Measurements from ENCODE around the gene PLAAT1.

- TF ChIP-seq, protein P1, sequence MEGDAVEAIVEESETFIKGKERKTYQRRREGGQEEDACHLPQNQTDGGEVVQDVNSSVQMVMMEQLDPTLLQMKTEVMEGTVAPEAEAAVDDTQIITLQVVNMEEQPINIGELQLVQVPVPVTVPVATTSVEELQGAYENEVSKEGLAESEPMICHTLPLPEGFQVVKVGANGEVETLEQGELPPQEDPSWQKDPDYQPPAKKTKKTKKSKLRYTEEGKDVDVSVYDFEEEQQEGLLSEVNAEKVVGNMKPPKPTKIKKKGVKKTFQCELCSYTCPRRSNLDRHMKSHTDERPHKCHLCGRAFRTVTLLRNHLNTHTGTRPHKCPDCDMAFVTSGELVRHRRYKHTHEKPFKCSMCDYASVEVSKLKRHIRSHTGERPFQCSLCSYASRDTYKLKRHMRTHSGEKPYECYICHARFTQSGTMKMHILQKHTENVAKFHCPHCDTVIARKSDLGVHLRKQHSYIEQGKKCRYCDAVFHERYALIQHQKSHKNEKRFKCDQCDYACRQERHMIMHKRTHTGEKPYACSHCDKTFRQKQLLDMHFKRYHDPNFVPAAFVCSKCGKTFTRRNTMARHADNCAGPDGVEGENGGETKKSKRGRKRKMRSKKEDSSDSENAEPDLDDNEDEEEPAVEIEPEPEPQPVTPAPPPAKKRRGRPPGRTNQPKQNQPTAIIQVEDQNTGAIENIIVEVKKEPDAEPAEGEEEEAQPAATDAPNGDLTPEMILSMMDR (IDR thresholded peaks at IDR 0.05; ENCODE audit: borderline replicate concordance, extremely low read depth, low read length, poor library complexity, severe bottlenecking), result no peak
- no peak for TF ChIP-seq EZH2 (IDR thresholded peaks at IDR 0.05; ENCODE audit: borderline replicate concordance, low read depth, low read length, severe bottlenecking)
Observed at GRCh38 chr3:193270451-193270850, 29.4 kb downstream of the PLAAT1 start.

All from DND-41 (cell line).